HG03159 (cell line): ENCODE data around the gene PALS1.
"Not testable (repeated sequence)": the region's sequence is repeated elsewhere in the genome, so short reads cannot be mapped to it uniquely, and the experiment has no call there.

Experiments used
- ATAC-seq: cut with Tn5 transposase; IDR thresholded peaks from one replicate; pipeline ENCODE4 v1.9.1; 2021; ENCODE audit warnings: mild to moderate bottlenecking, moderate library complexity; ENCODE audit not compliant: unreplicated experiment

Gene PALS1

DNA sequence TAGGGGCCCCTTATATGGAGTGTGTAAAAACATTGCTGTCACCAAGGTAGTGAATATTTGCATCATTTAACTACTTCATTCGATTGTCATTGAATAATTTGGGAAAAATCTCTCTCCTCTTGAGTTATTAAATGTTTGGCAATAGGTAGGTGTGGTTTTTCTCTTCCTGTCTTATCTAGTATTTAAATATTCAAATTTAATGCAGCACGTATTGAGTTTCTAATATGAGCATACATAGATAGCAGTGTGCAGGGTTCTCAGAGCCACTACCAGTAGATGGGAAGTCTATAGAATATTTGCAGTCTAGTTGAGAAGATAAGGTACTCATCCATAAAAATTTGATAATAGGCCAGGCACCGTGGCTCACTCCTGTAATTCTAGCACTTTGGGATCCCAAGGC, 16.7 kb downstream of the PALS1 start:
- ATAC-seq: no peak

DNA sequence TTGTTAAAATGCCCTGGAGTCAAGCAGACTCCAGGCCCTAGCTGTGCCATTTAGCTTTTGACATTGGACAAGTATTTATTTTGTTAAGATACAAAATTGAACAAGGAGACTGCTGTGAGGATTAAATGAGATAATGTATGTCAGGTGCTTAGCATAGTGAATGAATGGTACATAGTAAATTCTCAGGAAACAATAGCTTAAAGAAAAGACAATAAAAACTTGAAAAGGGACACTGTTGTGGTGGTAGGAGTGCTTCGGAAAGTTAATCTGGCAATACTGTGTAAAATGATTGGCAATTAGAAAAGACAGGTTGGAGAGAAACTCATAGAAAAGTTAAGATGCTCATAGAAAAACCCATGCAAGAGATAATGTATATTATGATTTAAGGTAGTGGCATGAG, 19.7 kb downstream of the PALS1 start:
- no peak for ATAC-seq

DNA sequence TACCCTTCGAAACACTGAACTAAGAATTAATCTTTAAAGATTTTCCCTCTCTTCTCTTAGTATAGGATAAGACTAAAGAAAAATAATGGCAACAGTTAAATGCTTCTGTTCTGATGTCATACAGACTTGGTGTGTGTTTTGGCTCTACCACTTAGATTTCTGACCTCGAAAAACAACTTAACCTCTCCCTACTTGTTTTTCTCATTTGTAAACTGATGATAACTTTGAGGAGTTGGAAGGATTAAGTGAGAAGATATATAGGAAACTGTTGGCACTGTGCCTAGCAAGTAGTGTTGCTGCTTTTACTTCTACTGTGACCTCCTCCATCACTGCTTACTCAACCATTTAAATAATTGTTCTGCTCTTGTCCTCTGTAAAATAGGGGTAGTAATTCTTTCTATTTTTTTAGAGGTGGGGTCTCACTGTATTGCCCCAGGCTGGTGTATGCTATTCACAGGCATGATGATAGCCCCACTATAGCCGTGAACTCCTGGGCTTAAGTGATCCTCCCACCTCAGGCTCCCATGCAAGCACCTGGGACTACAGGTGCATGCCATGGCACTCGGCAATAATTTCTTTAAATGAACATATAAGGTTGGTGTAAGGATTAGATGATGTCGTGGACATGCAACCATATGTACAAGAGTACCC, 22.4 kb downstream of the PALS1 start:
- ATAC-seq: no peak

DNA sequence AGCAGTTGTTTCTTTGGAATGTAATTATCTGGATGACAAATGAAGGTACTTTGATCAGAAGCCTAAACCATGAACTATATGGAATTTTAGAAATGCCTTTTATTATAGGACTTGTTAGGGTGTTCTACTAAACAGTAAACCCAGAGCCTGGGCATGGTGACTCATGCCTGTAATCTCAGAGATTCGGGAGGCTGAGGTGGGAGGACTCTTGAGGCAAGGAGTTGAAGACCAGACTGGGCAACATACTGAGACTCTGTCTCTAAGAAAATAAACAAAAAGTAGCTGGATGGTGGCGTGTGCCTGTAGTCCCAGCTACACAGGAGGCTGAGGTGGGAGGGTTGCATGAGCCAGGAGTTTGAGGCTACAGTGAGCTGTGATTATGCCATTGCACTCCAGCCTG, 23.9 kb downstream of the PALS1 start:
- no peak for ATAC-seq

DNA sequence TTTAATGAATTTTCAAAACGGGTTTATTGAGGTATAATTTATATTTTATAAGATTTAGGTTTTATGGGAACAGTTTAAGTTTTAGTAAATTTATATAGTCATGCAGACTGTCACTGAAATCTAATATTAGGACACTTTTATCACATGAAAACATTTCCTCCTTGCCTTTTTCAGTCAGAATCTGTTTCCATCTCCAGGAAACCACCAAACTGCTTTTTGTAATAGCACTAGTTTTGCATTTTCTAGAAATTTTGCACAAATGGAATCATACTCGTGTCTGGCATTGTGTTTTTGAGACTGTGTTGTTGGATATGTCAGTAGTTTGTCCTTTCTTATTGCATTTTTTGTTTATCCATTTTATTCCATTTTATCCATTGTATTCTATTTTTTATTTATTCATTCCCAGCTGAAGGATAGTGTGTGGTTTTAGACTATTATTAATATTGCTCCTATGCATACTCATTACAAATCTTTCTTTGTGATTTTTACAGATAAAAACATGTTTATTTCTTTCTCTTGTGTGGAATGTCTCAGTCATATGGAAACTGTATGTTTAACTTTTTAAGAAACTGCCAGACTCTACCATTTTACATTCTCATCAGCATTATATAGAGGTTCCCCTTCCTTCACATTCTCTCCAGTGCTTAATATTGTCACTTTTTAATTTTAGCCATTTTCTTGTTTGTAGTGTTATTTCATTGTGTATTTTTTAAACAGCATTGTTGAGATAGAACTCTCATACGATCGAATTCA, 26.5 kb downstream of the PALS1 start:
- no peak for ATAC-seq

DNA sequence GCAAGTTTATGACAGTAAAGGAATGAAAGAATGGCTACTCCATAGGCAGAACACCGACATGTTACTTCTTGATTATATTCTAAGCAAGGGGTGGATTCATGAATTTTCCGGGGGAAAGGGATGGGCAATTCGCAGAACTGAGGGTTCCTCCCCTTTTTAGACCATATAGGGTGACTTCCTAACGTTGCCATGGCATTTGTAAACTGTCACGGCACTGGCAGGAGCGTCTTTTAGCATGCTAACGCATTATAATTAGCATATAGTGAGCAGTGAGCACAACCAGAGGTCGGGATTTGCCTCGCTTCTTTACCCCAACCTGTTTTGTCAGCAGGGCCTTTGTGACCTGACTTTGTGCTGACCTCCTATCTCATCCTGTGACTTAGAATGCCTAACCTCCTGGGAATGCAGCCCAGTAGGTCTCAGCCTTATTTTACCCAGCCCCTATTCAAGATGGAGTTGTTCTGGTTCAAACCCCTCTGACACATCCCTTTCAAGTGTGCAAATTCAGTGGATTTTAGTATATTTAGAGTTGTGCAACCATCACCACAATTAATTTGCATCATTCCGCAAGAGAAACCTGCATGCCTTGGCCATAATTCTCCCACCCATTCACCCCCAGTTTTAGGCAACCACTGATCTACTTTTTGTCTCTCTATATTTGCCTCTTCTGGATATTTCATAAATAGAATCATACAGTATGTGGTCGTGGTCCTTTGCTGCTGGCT, 27.4 kb downstream of the PALS1 start:
- no peak for ATAC-seq

DNA sequence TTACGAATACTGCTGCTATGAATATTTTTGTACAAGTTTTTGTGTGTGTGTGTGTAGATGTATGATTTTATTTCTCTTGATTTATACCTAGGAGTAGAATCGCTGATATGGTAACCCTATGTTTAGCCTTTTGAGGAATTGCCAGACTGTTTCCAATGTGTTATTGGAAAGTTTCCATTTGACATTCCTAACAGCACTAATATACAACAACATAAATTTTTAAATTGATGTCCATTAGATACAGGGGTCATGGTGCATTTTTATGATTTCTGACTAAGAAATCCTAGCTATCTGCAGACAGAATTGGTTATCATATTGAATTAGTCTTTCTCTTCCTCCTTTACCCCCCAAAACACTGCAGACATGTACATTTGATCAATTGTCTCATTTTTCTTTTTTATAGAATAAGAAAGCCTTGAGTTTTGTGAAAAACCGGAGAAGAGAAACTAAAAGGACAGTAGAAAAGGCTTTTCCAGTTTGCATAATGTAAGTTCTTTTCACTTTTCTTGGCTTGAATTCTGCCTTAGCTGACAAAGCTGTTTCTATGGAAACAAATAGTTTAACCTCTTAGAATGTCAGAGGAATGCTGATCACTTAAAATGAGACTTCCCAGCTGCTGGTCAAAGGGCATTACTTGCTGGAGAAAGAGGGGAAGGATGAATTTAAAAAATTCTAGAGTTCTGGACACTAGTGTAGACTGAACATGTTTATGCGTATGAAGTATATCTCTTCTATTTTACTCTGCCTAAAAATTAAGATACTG, 28.2 kb downstream of the PALS1 start:
- no peak for ATAC-seq

DNA sequence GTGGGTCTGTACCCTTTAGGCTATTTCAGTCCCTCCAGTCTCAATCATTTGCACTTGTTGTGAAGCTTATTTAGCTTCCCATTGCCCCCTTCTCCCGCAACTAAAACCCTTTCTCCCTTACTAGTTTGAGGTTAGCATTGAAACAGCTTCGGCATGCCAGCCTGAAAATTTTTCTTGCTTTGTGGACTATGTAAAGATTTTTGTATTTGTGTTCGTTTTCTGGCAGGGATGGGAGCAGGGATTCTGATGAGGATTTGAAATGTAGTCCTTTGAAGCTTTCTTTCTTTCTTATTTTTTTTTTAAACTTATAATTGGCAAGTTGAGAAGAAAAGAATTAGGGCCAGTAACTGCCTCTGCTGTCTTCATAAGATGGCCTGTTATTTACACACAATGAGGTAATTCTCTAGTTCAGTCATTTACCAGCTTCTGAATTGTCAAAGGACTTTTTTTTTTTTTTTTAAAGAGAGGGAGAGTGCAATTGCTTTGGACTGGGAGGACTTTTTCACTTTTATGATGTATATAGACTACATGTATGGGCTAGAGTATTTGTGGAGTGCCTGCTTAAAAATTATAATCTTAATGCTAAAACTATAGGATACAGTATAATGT, 29.0 kb downstream of the PALS1 start:
- no peak for ATAC-seq

DNA sequence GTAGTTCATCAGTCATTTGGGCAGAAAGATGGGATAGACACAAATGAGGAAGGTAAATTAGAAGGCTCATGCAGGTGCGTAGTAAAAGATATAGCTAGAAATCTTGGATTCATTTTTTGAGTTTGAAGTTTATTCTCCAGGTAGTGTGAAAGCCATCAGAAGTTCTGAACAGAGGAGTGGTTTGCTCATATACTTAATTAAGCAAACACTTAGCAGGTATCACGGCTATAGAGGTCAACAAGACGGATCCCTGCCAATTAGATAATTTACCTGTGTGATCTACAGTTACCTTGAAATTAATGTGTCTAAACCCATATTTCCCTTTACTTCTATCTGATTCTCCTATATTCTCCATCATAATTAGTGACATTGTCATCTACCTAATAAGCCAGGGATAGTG, 29.7 kb downstream of the PALS1 start:
- ATAC-seq: no peak

DNA sequence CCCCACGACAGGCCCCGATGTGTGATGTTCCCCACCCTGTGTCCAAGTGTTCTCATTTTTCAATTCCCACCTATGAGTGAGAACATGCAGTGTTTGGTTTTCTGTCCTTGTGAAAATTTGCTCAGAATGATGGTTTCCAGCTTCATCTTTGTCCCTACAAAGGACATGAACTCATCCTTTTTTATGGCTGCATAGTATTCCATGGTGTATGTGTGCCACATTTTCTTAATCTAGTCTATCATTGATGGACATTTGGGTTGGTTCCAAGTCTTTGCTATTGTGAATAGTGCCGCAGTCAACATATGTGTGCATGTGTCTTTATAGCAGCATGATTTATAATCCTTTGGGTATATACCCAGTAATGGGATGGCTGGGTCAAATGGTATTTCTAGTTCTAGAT, 32.0 kb downstream of the PALS1 start:
- ATAC-seq: not testable (repeated sequence)

DNA sequence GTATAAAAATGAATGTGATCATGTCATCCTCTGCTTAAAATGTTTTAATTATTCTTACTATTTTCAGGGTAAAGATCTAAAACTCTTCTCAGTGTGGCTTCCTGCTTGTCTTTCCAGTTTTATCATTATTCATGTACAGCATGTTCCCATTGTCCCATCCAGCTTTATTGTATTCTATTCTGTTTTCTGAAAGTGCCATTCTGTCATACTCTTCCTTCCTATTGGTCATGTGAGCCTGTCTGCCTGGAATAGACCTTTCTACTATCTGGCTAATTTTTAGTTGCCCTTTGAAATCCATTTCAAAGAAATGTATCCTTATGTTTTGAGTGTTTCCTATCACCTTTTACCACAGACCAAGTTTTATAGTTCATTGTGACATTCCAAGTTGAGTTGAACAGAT, 34.9 kb downstream of the PALS1 start:
- no peak for ATAC-seq

DNA sequence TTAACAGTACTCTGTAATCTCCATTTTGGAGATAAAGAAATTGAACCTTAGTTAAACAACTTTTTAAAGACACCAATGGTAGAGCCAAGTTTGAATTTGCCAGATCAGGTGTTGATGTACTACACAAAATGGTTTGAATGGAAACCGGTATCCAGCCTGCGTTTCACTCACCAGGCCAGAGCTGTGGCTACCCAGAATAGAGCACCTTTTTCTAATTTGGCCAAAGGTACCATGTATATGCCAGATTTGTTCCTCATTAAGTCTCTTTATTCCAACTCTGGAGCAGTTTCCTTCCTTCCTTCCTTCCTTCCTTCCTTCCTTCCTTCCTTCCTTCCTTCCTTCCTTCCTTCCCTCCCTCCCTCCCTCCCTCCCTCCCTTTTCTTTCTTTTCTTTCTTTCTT, 39.3 kb downstream of the PALS1 start:
- ATAC-seq: no peak

DNA sequence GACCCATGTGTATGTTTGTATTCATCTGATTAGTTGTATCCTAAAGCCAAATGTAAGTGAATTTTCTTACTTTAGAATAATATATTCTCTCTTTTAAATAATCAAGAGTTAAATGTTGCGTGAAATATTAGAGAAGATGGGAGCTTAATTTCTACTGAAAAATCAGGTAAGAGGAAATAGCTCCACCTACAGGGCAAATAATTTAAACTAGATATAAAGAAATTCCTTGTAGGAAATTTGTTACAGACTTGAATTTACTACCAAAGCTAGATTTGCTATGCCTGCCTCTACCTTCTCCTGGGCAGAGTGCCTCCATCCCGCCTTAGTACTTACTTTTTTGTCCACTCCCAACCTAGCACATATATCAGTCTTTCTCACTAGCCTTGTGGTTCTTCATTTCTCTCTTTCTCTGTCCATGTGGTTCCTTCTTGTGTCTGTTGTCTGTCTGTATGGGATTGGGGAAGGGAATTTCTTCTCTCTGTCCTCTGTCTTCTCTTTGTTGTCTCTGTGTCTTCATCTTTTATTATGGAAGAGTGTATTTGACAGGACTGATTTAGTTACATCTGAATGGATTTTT, 44.7 kb downstream of the PALS1 start:
- ATAC-seq: no peak
